ENCODE measurements around the gene CTCF.
"Not testable (repeated sequence)": the region's sequence is repeated elsewhere in the genome, so short reads cannot be mapped to it uniquely, and the experiment has no call there.

Gene CTCF, protein sequence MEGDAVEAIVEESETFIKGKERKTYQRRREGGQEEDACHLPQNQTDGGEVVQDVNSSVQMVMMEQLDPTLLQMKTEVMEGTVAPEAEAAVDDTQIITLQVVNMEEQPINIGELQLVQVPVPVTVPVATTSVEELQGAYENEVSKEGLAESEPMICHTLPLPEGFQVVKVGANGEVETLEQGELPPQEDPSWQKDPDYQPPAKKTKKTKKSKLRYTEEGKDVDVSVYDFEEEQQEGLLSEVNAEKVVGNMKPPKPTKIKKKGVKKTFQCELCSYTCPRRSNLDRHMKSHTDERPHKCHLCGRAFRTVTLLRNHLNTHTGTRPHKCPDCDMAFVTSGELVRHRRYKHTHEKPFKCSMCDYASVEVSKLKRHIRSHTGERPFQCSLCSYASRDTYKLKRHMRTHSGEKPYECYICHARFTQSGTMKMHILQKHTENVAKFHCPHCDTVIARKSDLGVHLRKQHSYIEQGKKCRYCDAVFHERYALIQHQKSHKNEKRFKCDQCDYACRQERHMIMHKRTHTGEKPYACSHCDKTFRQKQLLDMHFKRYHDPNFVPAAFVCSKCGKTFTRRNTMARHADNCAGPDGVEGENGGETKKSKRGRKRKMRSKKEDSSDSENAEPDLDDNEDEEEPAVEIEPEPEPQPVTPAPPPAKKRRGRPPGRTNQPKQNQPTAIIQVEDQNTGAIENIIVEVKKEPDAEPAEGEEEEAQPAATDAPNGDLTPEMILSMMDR

DNA sequence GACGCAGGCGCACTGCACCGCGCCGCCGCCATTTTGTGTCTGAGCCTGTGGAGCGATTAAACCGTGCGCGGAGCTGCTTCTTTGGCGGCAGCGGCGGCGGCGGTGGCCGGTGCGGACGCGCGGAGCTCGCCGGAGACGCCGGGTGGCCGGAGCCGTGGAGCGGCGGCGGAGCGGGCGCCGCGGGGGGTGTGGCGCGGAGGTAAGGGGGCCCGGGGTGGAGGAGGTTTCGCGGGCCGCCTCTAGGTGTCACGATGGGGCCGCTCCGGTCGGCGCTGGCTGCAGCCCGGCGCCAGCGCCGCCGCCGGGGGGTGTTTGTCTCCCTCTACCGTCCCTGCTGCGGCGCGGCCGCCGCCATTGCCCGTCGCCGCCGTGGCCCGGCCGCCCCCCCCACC, at the start of gene CTCF:
Gene CTCF, plus strand, starts transcription at position 1 of the 392 bp plus-strand sequence. CDS start 48,307 bp downstream, outside the sequence.
- DNase-seq = peak; percentile 89 to 96 (median 91)

DNA sequence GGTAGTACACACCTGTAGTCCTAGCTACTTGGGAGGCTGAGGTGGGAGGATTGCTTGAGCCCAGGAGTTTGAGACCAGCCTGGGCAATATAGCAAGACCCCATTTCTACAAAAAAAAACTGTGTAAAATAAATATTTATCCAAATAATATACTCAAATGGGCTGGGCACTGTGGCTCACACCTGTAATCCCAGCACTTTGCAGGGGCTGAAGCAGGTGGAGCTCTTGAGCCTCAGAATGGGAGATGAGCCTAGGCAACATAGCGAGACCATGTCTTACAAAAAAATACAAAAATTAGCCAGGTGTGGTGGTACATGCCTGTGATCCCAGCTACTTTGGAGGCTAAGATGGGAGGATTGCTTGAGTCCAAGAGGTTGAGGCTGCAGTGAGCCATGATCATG, 48.4 kb upstream of the CTCF start:
- not testable (repeated sequence) for DNase-seq

DNA sequence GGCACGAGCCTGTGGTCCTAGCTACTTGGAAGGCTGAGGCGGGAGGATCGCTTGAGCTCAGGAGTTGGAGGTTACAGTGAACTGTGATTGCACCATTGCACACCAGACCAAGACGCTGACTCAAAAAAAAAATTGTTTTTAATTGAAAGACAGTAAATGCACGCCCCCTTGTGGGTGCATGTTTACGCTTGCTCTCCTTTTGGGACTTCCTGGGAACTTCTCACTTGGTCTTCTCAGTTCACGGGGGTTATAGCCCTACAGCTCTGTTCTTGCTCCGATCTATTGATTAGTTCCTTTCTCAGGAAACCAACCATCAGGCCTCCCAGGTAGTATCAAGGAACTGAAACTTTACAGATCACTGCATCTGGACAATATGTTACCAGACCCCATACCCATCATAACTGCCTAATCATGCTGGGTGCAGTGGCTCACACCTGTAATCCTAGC, 47.9 kb upstream of the CTCF start:
- DNase-seq = peak; percentile 96 to 98 (median 98)

DNA sequence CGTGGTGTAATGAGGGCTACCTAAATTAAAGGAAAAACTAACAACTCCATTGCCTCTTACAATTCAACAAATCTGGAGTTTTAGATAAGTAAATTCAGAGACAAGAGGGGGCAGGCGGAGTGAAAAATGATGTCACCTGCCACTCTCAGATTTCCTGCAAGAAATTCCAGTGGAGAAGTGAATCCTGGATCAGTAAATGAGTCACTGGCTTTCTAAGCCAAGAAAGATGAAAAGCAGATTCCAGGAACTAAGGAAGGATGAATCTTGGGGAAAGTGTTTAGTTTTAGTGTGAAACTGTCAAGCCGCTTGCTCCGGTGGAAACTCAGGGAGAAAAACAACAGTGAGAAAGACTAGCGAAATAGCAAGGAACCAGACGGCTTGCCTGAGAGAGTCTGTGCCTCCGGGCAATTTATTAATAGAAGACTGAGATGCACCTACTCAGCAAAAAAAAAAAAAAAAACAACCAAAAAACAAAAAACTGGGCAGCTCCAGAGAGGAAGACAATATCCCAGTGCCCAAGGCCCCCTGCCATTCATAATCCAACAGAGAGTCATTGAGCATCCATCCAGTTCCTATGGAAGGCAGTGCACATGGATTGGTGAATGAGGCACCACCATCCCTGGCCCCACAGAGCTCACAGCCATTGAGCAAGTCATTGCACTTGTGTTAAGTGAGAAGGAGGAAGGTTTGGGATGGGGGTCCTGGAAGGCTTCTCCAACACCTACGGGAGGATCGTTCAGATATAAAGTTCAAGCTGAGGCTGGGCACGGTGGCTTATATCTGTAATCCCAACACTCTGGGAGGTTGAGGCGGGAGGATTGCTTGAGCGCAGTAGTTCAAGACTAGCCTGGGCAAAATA, 45.8 kb upstream of the CTCF start:
- DNase-seq = peak; percentile 24 to 70 (median 44)

DNA sequence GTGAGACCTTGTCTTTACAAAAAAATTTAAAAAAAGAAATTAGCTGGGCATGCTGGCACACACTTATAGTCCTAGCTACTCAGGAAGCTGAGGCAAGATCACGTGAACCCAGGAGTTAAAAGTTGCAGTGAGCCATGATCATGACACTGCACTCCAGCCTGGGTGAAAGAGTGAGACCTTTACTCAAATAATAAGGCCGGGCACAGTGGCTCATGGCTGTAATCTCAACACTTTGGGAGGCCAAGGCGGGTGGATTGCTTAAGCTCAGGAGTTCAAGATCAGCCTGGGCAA, 45.2 kb upstream of the CTCF start:
- peak in 1 of 3 donors; percentile 36 for DNase-seq

DNA sequence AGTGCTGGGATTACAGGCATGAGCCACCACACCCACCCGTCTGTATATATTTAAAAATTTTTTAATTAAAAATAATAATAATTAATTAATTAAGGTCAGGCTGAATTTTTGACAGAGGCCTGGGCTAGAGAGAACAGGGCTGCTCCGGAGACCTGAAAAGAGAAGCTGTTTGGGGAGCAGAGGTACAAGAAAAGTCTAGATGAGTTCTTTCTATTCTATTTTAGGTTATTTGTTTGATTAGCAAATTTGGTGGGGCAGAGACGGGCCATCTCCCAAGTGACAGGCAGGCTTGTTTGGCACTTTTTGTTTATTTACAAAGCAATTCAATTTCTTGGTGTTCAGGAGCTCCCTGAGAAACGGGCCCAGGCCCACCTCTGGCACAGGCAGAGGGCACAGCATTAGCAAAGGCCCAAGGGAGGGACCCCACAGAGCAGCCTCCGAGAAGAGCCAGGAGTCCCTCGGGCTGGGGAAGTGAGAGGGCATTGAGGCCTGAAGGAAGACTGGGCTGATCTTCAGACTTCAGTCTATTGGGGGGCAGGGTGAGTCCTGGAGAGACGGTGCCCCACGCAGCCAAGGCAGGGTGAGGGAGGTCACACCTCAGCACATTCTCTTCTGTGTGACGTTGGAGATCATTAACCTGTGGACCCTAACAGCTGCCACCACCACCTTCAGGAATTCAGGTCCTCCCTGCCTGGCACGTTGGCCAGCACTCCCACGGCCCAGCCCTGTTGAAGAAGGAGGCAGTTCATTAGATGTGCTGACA, 44.5 kb upstream of the CTCF start:
- no peak for DNase-seq

DNA sequence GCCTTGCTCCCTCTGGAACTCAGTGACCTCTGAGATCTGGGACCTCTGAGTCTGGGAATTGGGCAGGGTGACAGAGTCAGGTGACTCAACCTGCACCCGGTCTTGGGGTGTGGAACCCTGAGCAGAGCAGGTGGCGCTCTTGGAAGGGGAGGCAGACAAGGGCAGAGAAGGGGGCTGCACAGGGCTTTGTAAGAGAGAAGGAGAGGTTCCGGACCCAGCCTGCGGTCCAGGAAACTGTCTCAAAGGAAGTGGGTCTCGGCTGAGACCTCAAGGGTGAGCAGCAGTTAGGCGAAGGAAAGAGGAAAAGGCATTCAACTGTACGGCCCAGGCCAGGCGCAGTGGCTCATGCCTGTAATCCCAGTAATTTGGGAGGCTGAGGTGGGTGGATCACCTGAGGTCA, 43.6 kb upstream of the CTCF start:
- DNase-seq = no peak

DNA sequence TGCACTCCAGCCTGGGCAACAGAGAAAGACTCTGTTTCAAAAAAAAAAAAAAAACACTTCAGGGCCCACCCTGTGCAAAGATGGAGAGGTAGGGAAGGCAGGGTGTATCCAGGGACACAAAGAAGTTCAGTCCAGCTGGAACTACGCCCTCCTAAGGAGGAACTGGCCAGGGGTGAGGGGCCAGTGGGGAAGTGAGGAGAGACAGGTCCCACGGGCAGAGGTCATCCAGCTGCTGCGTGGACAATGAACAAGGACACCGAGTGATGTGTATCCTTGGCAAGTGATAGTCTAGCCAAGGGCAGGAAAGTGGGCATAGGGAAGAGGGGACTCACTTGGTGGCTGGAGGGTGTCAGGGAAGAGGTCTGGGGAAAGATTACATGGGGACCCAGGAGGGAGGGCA, 43.1 kb upstream of the CTCF start:
- peak in 1 of 3 donors; percentile 31 for DNase-seq

DNA sequence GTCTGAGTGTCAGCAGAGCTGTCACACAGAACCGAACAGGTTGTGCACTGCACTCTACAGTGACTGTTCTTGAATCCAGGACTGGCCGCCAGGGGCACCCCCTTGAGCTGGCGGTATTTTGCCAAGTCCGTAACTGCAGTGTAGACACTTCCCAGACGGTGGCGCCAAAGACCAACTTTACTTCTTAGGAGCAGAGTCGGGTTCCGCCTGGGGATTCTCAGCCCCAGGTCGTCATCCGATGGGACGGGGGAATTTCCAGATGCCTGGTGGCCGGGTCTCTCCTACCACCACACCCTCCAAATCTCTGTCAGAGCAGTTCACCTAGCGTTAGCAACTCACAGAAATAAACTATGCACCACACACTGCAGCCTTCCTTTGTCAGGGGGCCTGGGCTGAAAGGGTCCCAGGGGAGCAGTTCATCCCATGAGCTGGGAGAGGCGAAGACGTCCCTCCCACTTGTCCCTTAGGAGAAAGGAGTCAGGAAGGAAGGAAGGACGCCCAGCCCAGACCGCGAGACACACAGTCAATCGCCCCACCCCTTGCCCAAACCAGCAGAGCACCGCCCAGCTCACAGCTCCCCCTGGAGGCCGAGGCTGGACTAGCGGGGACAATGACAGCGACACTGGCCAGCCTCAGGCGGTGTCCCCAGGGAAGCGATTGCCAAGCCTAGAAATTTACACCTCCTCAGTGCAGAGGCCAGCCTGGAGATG, 41.1 kb upstream of the CTCF start:
- DNase-seq = peak; percentile 98 to 100 (median 100)

DNA sequence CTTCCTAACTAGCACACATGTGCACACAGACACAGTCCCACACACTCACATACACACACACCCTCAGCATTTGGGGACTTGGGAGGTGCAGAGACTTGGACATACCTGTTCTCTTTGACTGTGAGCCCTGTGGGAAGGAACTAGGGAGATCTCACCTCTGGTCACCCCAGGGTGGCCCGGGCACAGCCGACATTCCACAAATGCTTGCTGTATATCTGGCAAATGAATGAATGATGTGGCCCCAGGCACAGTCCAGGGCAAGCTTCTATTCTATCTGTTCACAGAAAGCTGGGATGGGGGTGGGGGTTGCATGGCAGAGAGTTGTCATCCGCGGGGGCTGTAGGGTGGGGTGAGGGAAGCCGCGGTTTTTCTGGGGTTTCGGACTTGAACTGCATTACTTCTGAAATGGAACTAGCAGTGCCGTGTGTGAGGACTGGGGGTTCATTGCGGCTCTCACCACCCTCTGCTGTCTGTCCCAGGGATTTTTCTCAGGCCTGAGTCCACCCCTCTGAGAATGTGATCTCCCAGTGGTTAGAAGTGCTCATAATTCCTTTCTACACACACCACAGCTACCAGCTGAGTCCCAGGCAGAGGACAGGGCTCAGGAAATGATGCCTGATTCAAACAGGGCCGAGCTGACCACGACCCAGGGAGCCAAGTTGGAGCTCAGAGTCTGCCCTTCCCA, 37.0 kb upstream of the CTCF start:
- peak in 2 of 3 donors; percentile 16 to 36 for DNase-seq

DNA sequence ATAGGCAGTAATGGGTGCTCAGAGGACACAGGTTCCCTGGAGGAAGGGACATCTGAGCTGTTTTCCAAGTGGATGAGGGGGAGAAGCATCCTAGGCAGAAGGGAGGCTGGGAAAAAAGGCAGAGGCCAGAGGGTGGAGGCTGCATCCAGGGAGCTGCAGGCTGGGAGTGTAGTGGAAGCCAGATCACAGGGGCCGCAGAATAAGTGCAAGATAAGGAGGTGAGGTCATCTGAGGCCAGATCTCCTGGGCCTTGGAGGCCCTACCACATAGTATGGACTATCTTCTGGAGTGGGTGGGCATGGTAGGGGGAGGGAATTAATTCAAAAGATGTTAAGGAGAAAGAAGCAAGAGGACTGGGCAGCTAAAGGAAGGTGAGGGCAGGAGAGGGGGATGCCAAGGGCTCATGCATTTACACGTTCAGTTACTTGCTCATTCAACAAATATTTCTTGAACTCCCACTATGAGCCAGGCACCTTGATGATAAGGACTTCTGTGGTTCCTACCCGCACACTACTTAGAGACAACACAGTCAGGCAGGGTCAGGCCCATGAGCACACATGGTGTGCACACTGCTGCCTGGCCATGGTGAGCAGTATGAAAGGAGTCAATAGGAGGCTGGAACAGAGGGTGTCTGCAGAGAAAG, 36.1 kb upstream of the CTCF start:
- DNase-seq = no peak

DNA sequence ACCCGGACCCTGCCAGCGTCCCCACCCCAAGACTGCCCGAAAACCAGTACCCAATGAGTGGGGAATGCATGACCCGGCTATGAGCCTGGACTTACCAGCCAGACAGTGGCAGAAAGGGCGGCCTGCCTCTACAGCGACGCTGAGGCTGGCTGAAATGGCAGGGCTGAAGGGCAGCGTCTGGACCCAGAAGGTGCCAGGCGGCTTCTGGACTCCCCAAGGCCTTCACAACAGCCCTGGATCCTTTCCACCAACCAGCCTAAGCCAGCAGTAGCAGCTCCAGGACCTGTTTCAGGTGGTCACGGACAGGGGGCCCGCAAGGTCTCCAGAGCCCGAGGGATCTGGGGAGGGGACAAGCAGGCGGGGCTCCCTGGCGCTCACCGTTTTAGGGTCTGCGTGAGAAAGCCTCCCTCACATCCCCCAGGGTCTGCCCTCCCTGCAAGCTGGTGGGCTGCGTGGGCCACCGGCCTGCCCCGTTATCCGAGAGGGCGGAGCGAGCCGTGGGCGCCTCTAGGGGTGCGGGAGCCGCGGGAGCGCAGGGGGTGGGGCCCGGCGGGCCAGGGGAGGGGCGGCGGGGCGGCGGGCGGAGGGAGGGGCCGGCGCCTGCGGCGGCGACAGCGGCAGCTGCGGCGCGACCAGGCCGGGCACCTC, 34.0 kb upstream of the CTCF start, which contains the start of gene RIPOR1:
Gene RIPOR1, plus strand, starts transcription at position 608 of the 648 bp plus-strand sequence. CDS start 9,618 bp downstream, outside the sequence.
- DNase-seq = peak; percentile 54 to 83 (median 62)

DNA sequence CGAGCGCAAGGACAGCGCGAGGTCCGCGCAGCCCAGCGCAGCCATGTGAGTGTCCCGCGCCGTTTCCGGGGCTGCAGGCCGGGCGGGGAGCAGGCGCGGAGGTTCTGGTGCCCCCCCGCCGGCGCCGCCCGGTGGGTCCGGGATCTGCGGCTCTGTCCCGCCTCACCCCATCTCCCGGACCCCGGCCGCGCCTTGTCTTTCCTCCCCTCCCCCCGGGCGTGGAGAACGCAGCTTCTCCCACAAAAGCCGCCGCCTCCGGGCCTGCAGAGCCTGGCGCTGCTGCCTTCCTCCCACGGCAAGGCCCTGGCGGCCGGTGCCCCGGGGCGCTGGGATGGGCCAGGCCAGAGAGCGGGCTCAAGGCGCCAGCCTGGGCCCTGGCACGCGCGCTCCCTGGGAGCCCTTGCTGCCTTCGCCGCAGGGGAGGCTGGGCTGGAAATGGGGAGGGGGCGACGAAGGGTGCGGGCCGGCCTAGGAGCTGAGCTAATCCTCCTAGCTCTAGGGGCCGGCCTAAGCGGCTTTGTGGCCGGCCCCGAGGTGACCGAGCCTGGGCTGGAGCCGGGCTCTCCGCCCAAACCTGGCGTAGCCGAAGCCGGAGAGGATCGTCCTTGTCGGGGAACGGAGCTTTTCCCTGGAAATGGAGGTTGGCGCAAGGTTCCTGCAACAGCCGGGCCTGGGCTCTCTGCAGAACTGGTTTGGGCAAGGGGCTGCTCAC, 33.3 kb upstream of the CTCF start:
- peak; percentile 41 to 78 (median 59) for DNase-seq

DNA sequence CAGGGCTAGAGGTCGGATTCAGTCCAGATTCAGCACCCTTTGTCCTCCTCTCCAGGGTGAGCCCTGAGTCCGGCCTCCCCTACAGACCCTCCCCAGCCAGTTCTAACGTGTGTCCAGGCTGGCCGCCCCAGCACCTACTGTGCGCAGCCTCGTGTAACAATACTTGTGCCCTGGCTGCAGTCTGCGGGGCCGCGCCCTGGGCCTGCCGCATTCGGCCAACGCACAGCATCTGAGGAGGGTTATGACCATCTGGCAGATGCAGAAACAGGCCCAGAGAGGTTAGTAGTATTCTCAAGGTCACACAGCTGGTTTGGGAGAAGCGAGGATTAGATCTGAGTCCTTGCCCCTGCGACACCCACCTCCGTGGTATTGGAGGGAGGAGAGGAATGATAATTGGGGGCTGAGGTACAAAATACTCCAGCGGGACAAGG, 32.7 kb upstream of the CTCF start:
- peak in 1 of 3 donors; percentile 34 for DNase-seq

DNA sequence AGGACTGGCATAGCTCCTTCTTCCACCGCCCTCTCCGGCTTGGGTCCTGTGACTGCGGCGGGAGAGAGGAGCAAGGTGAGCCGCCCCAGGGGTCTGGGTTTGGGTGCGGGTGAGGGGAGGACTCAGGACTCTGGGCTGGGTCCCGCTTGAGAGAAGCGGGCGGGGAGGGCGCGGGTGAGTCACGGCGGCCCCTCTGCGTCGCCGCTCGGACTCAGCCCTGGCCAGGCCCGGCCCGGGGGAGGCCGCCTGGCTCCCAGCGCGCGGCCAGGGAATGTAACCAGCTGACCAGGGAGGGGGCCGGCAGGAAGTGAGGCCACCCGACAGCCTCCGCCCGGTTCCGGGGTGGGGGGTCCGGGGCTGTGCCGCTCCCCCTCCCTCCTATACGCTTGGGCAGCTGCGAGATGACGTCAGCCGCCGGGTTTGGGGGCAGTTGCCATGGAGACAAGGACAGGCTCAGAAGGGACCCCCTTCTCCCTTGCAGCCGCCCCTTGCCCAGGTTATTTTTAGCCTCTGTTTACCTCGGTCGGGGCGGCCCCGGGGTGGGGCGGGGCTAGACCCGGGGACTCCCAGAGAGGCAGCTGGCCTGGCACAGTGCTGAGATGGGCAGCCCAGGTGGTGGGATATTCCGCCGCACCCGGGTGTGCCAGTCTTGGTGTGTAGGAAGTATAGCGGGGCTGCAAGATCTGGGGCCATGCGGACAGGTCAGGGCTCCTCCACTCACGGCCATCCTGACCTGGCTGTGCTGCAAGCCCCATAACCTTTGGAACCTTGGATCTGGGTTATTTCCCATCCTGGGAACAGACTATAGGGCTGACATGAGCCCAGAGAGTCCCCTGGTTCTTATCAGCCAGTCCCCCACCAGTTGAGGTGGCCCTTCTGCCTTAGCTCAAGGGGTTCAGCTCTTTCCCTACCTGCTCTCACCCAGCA, 32.0 kb upstream of the CTCF start:
- DNase-seq = peak; percentile 84 to 92 (median 85)

DNA sequence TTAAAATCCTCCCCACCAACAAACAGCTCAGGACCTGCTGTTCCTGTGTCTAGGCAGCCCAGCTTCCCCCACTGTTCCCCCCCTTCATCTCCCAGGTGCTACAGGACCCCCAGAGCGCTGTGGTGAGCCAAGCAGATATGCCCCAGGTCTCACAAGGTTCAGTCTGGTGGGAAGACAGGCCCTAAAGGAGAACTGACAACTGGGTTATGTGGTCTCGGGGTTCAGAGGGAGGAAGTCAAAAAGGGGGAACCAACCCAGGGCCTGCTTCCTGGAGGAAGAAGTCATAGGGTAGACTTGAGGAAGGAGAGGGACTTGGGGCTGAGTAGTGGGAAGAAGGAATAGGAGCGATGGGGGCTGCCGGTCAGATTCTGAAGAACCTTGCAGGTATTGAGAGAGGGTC, 31.1 kb upstream of the CTCF start:
- DNase-seq = peak; percentile 80 to 85 (median 81)

DNA sequence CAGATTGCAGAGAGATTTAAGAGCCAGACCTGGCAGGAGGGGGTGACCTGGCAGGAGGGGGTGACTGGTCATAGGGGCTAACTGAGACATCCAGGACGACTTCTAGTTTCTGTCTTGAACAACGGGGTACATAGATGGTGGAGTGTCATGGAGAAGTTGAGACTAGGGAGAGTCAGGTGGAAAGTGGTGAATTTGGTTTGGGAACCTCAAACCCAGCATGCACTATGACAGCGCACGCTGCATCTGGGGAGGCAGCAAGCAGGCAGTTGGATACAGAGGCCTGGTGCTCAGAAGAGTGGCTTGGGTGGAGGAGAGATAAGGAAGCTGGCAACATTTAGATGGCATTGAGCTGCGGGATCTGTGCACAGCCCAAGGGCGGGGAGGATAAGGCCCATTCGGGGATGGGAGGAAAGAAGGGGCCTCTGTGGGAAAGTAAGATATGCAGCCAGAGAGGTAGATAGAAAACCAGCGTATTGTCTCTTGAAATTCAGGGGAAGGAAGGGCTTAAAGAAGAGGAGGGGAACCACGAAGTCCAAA, 29.2 kb upstream of the CTCF start:
- DNase-seq = no peak

DNA sequence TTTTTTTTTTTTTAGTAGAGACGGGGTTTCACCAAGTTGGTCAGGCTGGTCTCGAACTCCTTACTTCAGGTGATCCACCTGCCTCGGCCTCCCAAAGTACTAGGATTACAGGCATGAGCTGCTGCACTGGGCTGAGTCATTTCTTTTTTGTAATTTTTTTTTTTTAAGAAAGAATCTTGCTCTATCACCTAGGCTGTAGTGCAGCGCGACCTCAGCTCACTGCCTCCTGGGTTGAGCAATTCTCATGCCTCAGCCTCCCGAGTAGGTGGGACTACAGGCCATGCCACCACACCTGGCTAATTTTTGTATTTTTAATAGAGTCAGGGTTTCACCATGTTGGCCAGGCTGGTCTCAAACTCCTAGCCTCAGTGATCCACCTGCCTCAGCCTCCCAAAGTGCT, 28.3 kb upstream of the CTCF start:
- not testable (repeated sequence) for DNase-seq

All from suppressor macrophage treated with lipopolysaccharide for 1 hour (primary cell).